Naive thymus-derived CD4-positive, alpha-beta T cell (primary cell): ENCODE results near the gene TMPRSS7. TPM values are rescaled to one million over a fixed set of nuclear protein-coding genes. Genes with fewer than 3 reads are reported as not detected.

ENCODE experiments used
- ATAC-seq: fragments of 150-1000 bp; cut with Tn5 transposase; 2 replicates; pipeline ENCODE4 v1.10.0; 2021; ENCODE audit warnings: mild to moderate bottlenecking, moderate library complexity
- CTCF ChIA-PET: fragments of 350-600 bp; sonication (Branson Sonifier 250); formaldehyde crosslinking; loops from one replicate; lab custom pipeline; 2021; ENCODE audit warnings: antibody characterized with exemption; lab: Charles Lee
- POLR2A ChIA-PET: fragments of 350-600 bp; sonication (Branson Sonifier 250); formaldehyde crosslinking; loops from one replicate; lab custom pipeline; 2021; ENCODE audit warnings: antibody characterized with exemption, inconsistent platforms; lab: Charles Lee
- DNase-seq, 9 donors: peaks; one replicate each; pipeline versions ENCODE4 v3.0.0 to v3.0.0-alpha.2; 2020 to 2022; ENCODE audit warnings: mixed read lengths in 1 of 9
- H3K27ac ChIP-seq: one replicate; pipeline ENCODE4 v1.7.0; 2013; ENCODE audit warnings: mild to moderate bottlenecking, low read depth, low read length, moderate library complexity
- H3K27me3 ChIP-seq, 2 donors: one replicate each; pipeline ENCODE4 v1.7.0; 2013; ENCODE audit warnings: low read length in 2 of 2, mild to moderate bottlenecking in 2 of 2, moderate library complexity in 2 of 2; ENCODE audit not compliant: control insufficient read depth in 2 of 2, insufficient read depth in 2 of 2
- H3K36me3 ChIP-seq, 3 experiments: 1 replicate in 2 of 3; 2 replicates in 1 of 3; pipeline ENCODE4 v1.7.0; 2013; ENCODE audit warnings: low read length in 3 of 3, mild to moderate bottlenecking in 3 of 3, moderate library complexity in 1 of 3; ENCODE audit not compliant: insufficient read depth in 3 of 3, control insufficient read depth in 2 of 3
- H3K4me1 ChIP-seq, 2 donors: one replicate each; pipeline ENCODE4 v1.7.0; 2013; ENCODE audit warnings: low read length in 2 of 2, mild to moderate bottlenecking in 2 of 2, moderate library complexity in 1 of 2; ENCODE audit not compliant: control insufficient read depth in 2 of 2, insufficient read depth in 2 of 2
- H3K4me3 ChIP-seq: 2 replicates; pipeline ENCODE4 v1.7.0; 2013; ENCODE audit warnings: mild to moderate bottlenecking, low read length
- H3K9me3 ChIP-seq, 3 experiments: 1 replicate in 2 of 3; 2 replicates in 1 of 3; pipeline ENCODE4 v1.7.0; 2013; ENCODE audit warnings: low read length in 3 of 3; ENCODE audit not compliant: control insufficient read depth in 2 of 3
- H3K27ac Mint-ChIP-seq, 9 donors: one replicate each; pipeline ENCODE4 v1.8.0; 2020 to 2022; ENCODE audit warnings: mixed read lengths in 9 of 9, mild to moderate bottlenecking in 8 of 9, moderate library complexity in 5 of 9, inconsistent platforms in 2 of 9
- H3K27me3 Mint-ChIP-seq, 5 donors: one replicate each; pipeline ENCODE4 v1.8.0; 2021 to 2022; ENCODE audit warnings: mixed read lengths in 5 of 5, mild to moderate bottlenecking in 1 of 5
- H3K36me3 Mint-ChIP-seq, 5 donors: one replicate each; pipeline ENCODE4 v1.8.0; 2020 to 2022; ENCODE audit warnings: mixed read lengths in 5 of 5, mild to moderate bottlenecking in 3 of 5, inconsistent platforms in 1 of 5
- H3K4me1 Mint-ChIP-seq, 7 donors: one replicate each; pipeline ENCODE4 v1.8.0; 2020 to 2022; ENCODE audit warnings: mixed read lengths in 7 of 7, mild to moderate bottlenecking in 3 of 7, inconsistent platforms in 1 of 7
- H3K4me3 Mint-ChIP-seq, 10 donors: one replicate each; pipeline ENCODE4 v1.8.0; 2020 to 2022; ENCODE audit warnings: mild to moderate bottlenecking in 10 of 10, mixed read lengths in 10 of 10, moderate library complexity in 6 of 10, inconsistent platforms in 2 of 10
- H3K9me3 Mint-ChIP-seq, 11 donors: one replicate each; pipeline ENCODE4 v1.8.0; 2020 to 2022; ENCODE audit warnings: mixed read lengths in 11 of 11, mild to moderate bottlenecking in 4 of 11, inconsistent platforms in 1 of 11, moderate library complexity in 1 of 11
- intact Hi-C, 2 donors: fragments of 100-400 bp; cut with micrococcal nuclease; formaldehyde crosslinking; loops; one replicate each; pipeline ENCODE4 v1.15.1; 2023
- polyA plus RNA-seq, 2 donors: library from polyadenylated mRNA; unstranded; fragments of 300-500 nt; fragmentation: Illumina TruSeq; gene quantifications; one replicate each; pipeline ENCODE4 v1.2.3, GENCODE V29; 2021
- total RNA-seq, 6 experiments: library from RNA in 5 of 6; stranded (reverse) in 5 of 6; gene quantifications; 1 replicate in 5 of 6; 2 replicates in 1 of 6; pipeline ENCODE4 v1.2.3 and lab custom pipeline; 2021 to 2026

TMPRSS7 gene
- total and polyA plus RNA-seq, 7 experiments from 2014 or later: 0.09 TPM; not detected in 6

DNA sequence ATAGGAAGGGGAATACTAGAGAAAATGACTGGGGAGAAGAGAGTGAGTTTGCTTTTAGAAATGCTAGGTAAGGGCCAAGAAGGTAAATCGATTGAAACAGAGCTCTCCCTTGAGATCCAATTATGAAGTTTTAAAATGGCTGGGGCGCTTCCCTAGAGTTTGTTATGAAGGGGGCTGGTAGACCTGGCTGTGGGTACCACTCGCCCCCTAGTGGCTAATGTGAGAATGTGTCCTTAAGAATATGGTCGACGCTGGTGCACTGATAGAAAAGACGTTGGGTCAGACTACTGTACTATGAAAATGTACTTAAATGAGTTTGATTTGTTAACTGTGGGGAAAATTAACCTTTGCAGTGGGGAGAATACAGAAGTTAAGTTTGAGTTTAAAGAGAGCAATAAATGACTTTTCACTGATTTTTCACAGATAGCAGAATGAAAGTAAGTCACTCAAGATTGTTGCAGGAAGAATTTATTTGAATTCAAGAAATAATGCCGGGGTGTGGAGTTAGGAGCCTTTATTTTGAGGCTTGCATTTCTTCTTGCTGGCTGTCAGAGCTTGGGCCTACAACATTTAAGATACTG, 9.2 kb downstream of the TMPRSS7 start:
- intact Hi-C loops: loop anchor here (1.0 to 5.0 kb wide), 7 partner anchors 29 to 374 kb away; partner anchors contain the start of genes C3orf52 (in 2 of the 2) and ABHD10 (in 1 of the 2)
- ChIA-PET POLR2A (interaction anchor here (0.6 kb wide), 2 partner anchors 398 to 1303 kb away, joined by 3 read pairs; no protein-coding TSS in a partner anchor), CTCF (interaction anchor here (0.6 to 1.9 kb wide), 10 partner anchors 9 to 355 kb away, joined by 3 to 8 read pairs (median 3); no protein-coding TSS in a partner anchor)
- Histone ChIP-seq H3K9me3 (no peaks in the 10 kb centered on the region), H3K4me3 (no peak overlapping the region), H3K27ac (no peak overlapping the region), H3K4me1 (no peaks in the 10 kb centered on the region), H3K36me3 (no peaks in the 10 kb centered on the region), H3K27me3 (no peaks in the 10 kb centered on the region)
- H3K4me1 Mint-ChIP-seq: no peaks in the 10 kb centered on the region
- H3K27me3 Mint-ChIP-seq: peaks cover 0 to 3% (median 0%) of the 10 kb centered on the region in 5 donors
- H3K36me3 Mint-ChIP-seq: no peaks in the 10 kb centered on the region
- no peak overlapping the region for H3K27ac Mint-ChIP-seq
- no peak overlapping the region for H3K4me3 Mint-ChIP-seq
- peak; percentile 95 for ATAC-seq
- peak in 8 of 9 donors; percentile 29 to 70 (median 58) for DNase-seq
- H3K9me3 Mint-ChIP-seq: no peaks in the 10 kb centered on the region

GRCh38 chr3:112046599-112046998, 12.1 kb downstream of the TMPRSS7 start:
- intact Hi-C loops: no loop called here
- Mint-ChIP-seq H3K27ac (peak overlapping the region in 1 of 9 donors; percentile 39), H3K4me3 (no peak overlapping the region), H3K4me1 (no peaks in the 10 kb centered on the region), H3K27me3 (peaks cover 0 to 4% (median 3%) of the 10 kb centered on the region in 5 donors), H3K9me3 (no peaks in the 10 kb centered on the region), H3K36me3 (no peaks in the 10 kb centered on the region)
- H3K4me3 ChIP-seq: no peak overlapping the region
- no peak for ATAC-seq
- no peaks in the 10 kb centered on the region for H3K27me3 ChIP-seq
- ChIA-PET CTCF (interaction anchor here (0.5 to 1.1 kb wide), 3 partner anchors 327 to 1231 kb away, joined by 3 read pairs; no protein-coding TSS in a partner anchor), POLR2A (no interaction called here)
- H3K27ac ChIP-seq: no peak overlapping the region
- no peaks in the 10 kb centered on the region for H3K4me1 ChIP-seq
- no peaks in the 10 kb centered on the region for H3K36me3 ChIP-seq
- no peaks in the 10 kb centered on the region for H3K9me3 ChIP-seq
- DNase-seq: no peak

GRCh38 chr3:112047264-112047663, 12.7 kb downstream of the TMPRSS7 start:
- Mint-ChIP-seq H3K27ac (no peak overlapping the region), H3K36me3 (no peaks in the 10 kb centered on the region), H3K4me1 (no peaks in the 10 kb centered on the region), H3K9me3 (no peaks in the 10 kb centered on the region), H3K27me3 (peaks cover 0 to 8% (median 4%) of the 10 kb centered on the region in 5 donors), H3K4me3 (no peak overlapping the region)
- ATAC-seq (no peak), DNase-seq (no peak)
- intact Hi-C loops: no loop called here
- no peaks in the 10 kb centered on the region for H3K27me3 ChIP-seq
- H3K36me3 ChIP-seq: no peaks in the 10 kb centered on the region
- POLR2A ChIA-PET: no interaction called here
- H3K27ac ChIP-seq: no peak overlapping the region
- H3K4me1 ChIP-seq: no peaks in the 10 kb centered on the region
- no peak overlapping the region for H3K4me3 ChIP-seq
- CTCF ChIA-PET: no interaction called here
- H3K9me3 ChIP-seq: no peaks in the 10 kb centered on the region

GRCh38 chr3:112048911-112049310, 14.4 kb downstream of the TMPRSS7 start:
- CTCF ChIA-PET: no interaction called here
- Mint-ChIP-seq H3K27me3 (peaks cover 0 to 8% (median 6%) of the 10 kb centered on the region in 5 donors), H3K9me3 (no peaks in the 10 kb centered on the region)

DNA sequence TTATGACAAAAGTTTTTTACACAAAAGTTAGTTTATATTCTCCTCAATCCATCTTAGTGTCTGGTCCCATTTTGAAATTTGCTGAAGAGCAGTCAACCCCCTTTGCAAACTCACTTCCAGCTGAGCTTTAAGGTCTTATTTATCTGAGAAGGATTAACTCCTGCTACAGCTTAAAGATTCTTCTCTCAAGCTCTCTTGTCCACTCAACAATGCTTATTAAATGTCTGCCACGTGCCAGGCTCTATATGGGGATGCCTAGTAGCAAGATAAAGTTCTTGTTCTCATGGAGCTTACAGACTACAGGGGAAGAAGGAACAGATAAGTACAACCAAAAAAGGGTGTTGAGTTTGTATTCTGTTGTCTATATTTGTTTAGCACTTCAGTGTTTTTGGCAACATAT, 18.7 kb downstream of the TMPRSS7 start:
- Histone ChIP-seq H3K36me3 (no peaks in the 10 kb centered on the region), H3K27me3 (no peaks in the 10 kb centered on the region), H3K27ac (no peak overlapping the region), H3K4me3 (no peak overlapping the region), H3K9me3 (no peaks in the 10 kb centered on the region), H3K4me1 (no peaks in the 10 kb centered on the region)
- POLR2A ChIA-PET: interaction anchor here (0.7 kb wide), 2 partner anchors 116 to 533 kb away, joined by 3 to 4 read pairs; no protein-coding TSS in a partner anchor
- Mint-ChIP-seq H3K4me1 (peaks cover 0 to 30% (median 0%) of the 10 kb centered on the region in 7 donors), H3K4me3 (no peak overlapping the region), H3K27ac (no peak overlapping the region), H3K27me3 (peaks cover 4 to 10% (median 8%) of the 10 kb centered on the region in 5 donors), H3K9me3 (no peaks in the 10 kb centered on the region), H3K36me3 (no peaks in the 10 kb centered on the region)
- DNase-seq (no peak), ATAC-seq (no peak)
- intact Hi-C loops: no loop called here
- CTCF ChIA-PET: interaction anchor here (0.5 kb wide), 2 partner anchors 19 to 40 kb away, joined by 3 read pairs; no protein-coding TSS in a partner anchor

More at GRCh38 chr3:112048911-112049310, 14.4 kb downstream of the TMPRSS7 start:
- no peak overlapping the region for H3K4me3 ChIP-seq
- Mint-ChIP-seq H3K27ac (no peak overlapping the region), H3K4me3 (no peak overlapping the region), H3K4me1 (peaks cover 0 to 10% (median 0%) of the 10 kb centered on the region in 7 donors), H3K36me3 (no peaks in the 10 kb centered on the region)
- no peak overlapping the region for H3K27ac ChIP-seq
- intact Hi-C loops: no loop called here
- no peaks in the 10 kb centered on the region for H3K4me1 ChIP-seq
- ATAC-seq (no peak), DNase-seq (no peak)
- POLR2A ChIA-PET: no interaction called here
- no peaks in the 10 kb centered on the region for H3K9me3 ChIP-seq
- H3K27me3 ChIP-seq: no peaks in the 10 kb centered on the region
- no peaks in the 10 kb centered on the region for H3K36me3 ChIP-seq

DNA sequence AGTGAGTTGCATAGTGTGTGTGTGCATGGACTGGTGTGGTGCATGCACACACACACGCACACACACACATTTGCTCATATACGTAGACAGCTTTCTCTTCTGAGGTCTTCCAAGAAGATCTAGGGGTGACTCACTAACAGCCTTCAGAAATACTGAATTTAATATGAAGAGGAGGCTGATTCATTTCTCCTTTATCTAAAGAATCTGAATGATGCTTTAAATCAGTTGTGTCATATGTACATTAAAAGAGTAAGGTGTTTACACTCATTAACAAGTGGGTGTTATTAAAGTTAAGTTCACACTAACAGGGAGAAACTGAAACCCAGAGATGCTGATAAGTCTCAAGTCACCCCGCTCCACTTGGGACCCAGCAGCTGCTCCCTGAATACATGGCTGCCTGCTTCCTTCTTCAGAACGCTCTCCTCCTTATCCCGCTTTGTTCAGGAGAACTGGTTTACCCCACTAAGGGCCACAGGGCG, 22.0 kb downstream of the TMPRSS7 start:
- Mint-ChIP-seq H3K27ac (peak overlapping the region in 1 of 9 donors; percentile 35), H3K9me3 (peaks cover 0 to 6% (median 4%) of the 10 kb centered on the region in 11 donors), H3K27me3 (peaks cover 4 to 10% (median 4%) of the 10 kb centered on the region in 5 donors), H3K36me3 (peaks cover 0 to 9% (median 0%) of the 10 kb centered on the region in 5 donors), H3K4me1 (peaks cover 0 to 30% (median 0%) of the 10 kb centered on the region in 7 donors), H3K4me3 (peak overlapping the region in 1 of 10 donors; percentile 40)
- H3K4me3 ChIP-seq: no peak overlapping the region
- no peaks in the 10 kb centered on the region for H3K4me1 ChIP-seq
- no peak overlapping the region for H3K27ac ChIP-seq
- POLR2A ChIA-PET: no interaction called here
- intact Hi-C loops: no loop called here
- peak in 1 of 9 donors; percentile 24 for DNase-seq
- H3K9me3 ChIP-seq: no peaks in the 10 kb centered on the region
- H3K27me3 ChIP-seq: no peaks in the 10 kb centered on the region
- no peaks in the 10 kb centered on the region for H3K36me3 ChIP-seq
- CTCF ChIA-PET: no interaction called here
- ATAC-seq: no peak
